Thyroid gland (tissue), 4 donors: ENCODE data around the gene SLC51B. TPM values are rescaled to one million over a fixed set of nuclear protein-coding genes. Genes with fewer than 3 reads are reported as not detected.

ENCODE experiments used
- DNase-seq, 2 donors: peaks; one replicate each; pipeline ENCODE4 v3.0.0-alpha.2; 2019
- H3K27ac ChIP-seq, 3 donors: fragments of 200-600 bp; sonication (generic); 1 replicate in 2 of 3; 2 replicates in 1 of 3; pipeline ENCODE4 v1.5.1; 2016 to 2019; ENCODE audit warnings: mild to moderate bottlenecking in 1 of 3, moderate library complexity in 1 of 3
- H3K27me3 ChIP-seq: fragments of 200-600 bp; sonication (generic); one replicate; pipeline ENCODE4 v1.5.1; 2019
- H3K36me3 ChIP-seq, 2 donors: fragments of 200-600 bp; sonication (generic); one replicate each; pipeline ENCODE4 v1.5.1; 2016 to 2019
- H3K4me1 ChIP-seq, 2 donors: fragments of 200-600 bp; sonication (generic); one replicate each; pipeline ENCODE4 v1.5.1; 2017 to 2019
- H3K4me3 ChIP-seq, 3 donors: fragments of 200-600 bp; sonication (generic); replicated peaks in 1 of 3; 1 replicate in 2 of 3; 2 replicates in 1 of 3; pipeline ENCODE4 v1.5.1; 2016; ENCODE audit warnings: mild to moderate bottlenecking in 1 of 3
- H3K9me3 ChIP-seq: fragments of 200-600 bp; sonication (generic); one replicate; pipeline ENCODE4 v1.5.1; 2017
- CTCF ChIP-seq, 6 experiments: fragments of 200-600 bp in 3 of 6; fragments of 450-650 bp in 3 of 6; sonication (generic) in 3 of 6; IDR thresholded peaks; one replicate each; pipeline ENCODE4 v1.5.1; 2016 to 2019; ENCODE audit warnings: antibody characterized with exemption in 6 of 6, mild to moderate bottlenecking in 2 of 6, inconsistent platforms in 1 of 6, moderate library complexity in 1 of 6
- POLR2A ChIP-seq, 2 donors: fragments of 450-650 bp; IDR thresholded peaks; one replicate each; pipeline ENCODE4 v1.6.1; 2017; ENCODE audit warnings: antibody characterized with exemption in 2 of 2, mild to moderate bottlenecking in 2 of 2, moderate library complexity in 1 of 2
- WGBS, 2 donors: methylation state at CpG; one replicate each; pipeline ENCODE4 v1.1.5; 2017; 5-methylcytosine and 5-hydroxymethylcytosine counted together
- intact Hi-C: fragments of 100-400 bp; cut with DNase I; formaldehyde crosslinking; loops from one replicate; pipeline ENCODE4 v1.15.1; 2023
- total RNA-seq, 4 donors: library from RNA; depleted of rRNA; stranded (reverse); fragments of >200 nt; gene quantifications; one replicate each; pipeline ENCODE4 v1.2.3, GENCODE V29; 2016

The SLC51B gene
- total RNA-seq, 4 donors from 2014 or later = not detected

DNA sequence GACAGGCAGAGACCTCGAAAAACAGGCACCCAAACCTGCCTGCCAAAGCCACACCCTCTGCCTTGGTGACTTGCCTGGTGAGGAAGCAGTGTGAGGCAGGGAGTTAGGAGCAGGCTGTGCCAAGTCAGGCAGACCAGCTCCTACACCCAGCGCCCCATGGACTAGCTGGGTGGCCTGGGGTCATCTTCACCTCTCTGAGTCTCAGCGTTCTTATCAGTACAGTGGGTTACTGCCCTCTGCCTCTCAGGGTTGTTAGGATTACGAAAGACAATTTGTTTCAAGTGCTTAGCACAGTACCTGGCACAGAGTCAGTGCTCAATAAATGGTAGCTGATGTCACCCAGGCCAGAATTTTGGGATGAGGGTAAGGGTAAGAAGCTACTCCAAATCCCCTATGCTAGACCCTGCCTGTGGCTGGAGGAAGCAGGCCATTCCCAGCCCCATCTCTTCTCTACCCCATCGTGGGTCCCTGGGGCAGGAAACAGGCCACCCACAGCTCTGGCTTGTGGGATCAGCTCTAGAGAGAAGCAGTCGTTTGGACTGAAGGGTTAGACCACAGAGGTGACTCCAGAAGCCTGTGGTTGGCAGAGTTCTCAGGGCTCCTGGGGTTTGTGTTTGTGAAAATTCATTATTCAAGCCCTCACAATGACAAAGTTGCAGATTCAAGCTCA is 10.1 kb downstream of the SLC51B start:
- H3K27ac ChIP-seq = no peak overlapping the region
- H3K9me3 ChIP-seq = no peaks in the 10 kb centered on the region
- peaks cover 0 to 5% of the 10 kb centered on the region in 2 donors for H3K4me1 ChIP-seq
- no peak for DNase-seq
- TF ChIP-seq POLR2A (IDR thresholded peaks at IDR 0.05) (no peak), CTCF (IDR thresholded peaks at IDR 0.05) (no peak)
- 74 to 76% methylated on average over 5 to 6 of the region's 6 CpGs for WGBS, 2 donors
- no peaks in the 10 kb centered on the region for H3K27me3 ChIP-seq
- H3K36me3 ChIP-seq = no peaks in the 10 kb centered on the region
- intact Hi-C loops = no loop called here
- H3K4me3 ChIP-seq = no peak overlapping the region

GRCh38 chr15:65056106-65056505 is 10.9 kb downstream of the SLC51B start:
- no peak for DNase-seq
- intact Hi-C loops = no loop called here
- Histone ChIP-seq H3K27me3 (no peaks in the 10 kb centered on the region), H3K4me3 (no peak overlapping the region), H3K4me1 (peaks cover 0 to 8% of the 10 kb centered on the region in 2 donors), H3K36me3 (no peaks in the 10 kb centered on the region), H3K27ac (no peak overlapping the region), H3K9me3 (no peaks in the 10 kb centered on the region)
- TF ChIP-seq POLR2A (IDR thresholded peaks at IDR 0.05) = no peak
- TF ChIP-seq CTCF (IDR thresholded peaks at IDR 0.05) = no peak
- 81 to 82% methylated on average over 9 of the region's 9 CpGs for WGBS, 2 donors

GRCh38 chr15:65056868-65057548 is 11.8 kb downstream of the SLC51B start:
- DNase-seq = no peak
- no peak for TF ChIP-seq CTCF (IDR thresholded peaks at IDR 0.05)
- TF ChIP-seq POLR2A (IDR thresholded peaks at IDR 0.05) = no peak
- Histone ChIP-seq H3K4me1 (peaks cover 0 to 9% of the 10 kb centered on the region in 2 donors), H3K27ac (no peak overlapping the region), H3K9me3 (no peaks in the 10 kb centered on the region), H3K27me3 (no peaks in the 10 kb centered on the region), H3K4me3 (no peak overlapping the region), H3K36me3 (no peaks in the 10 kb centered on the region)
- WGBS, 2 donors = 77 to 83% methylated on average over 8 of the region's 8 CpGs
- intact Hi-C loops = no loop called here

DNA sequence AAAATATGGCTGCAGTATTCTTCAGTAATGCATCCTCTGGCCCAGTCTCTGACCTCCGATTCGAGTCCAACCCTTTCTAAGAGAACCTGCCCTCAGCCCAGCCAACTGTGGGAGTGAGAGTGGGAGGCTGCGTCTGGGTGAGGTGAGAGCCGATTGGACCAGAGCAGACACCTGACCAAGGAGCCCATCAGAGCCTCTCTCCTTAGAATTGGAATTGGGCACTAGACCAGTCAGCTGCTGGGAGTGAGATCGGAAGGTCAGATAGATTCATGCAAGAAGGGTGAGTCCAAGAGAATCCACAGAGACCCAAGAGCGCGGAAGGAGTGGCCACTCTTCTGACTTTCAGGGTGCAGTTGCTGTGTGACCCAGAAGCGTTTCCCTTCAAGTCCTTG is 12.4 kb downstream of the SLC51B start:
- Histone ChIP-seq H3K27ac (no peak overlapping the region), H3K9me3 (no peaks in the 10 kb centered on the region), H3K27me3 (no peaks in the 10 kb centered on the region), H3K4me3 (no peak overlapping the region), H3K4me1 (peaks cover 0 to 9% of the 10 kb centered on the region in 2 donors), H3K36me3 (no peaks in the 10 kb centered on the region)
- TF ChIP-seq POLR2A (IDR thresholded peaks at IDR 0.05) (no peak), CTCF (IDR thresholded peaks at IDR 0.05) (no peak)
- no peak for DNase-seq
- WGBS, 2 donors = 89 to 95% methylated on average over 8 of the region's 8 CpGs
- intact Hi-C loops = no loop called here
